Body of pancreas (tissue), 4 donors: ENCODE data around the gene CYP2U1. TPM values are rescaled to one million over a fixed set of nuclear protein-coding genes. Genes with fewer than 3 reads are reported as not detected.
"Not testable (repeated sequence)": the region's sequence is repeated elsewhere in the genome, so short reads cannot be mapped to it uniquely, and the experiment has no call there.

Source experiments
- ATAC-seq: fragments of 150-250 bp; one replicate; pipeline ENCODE4 v1.9.1; 2016
- DNase-seq, 4 donors: peaks; one replicate each; pipeline ENCODE4 v3.0.0-alpha.2; 2019
- H3K27ac ChIP-seq, 4 donors: fragments of 200-600 bp; sonication (generic); 1 replicate in 3 of 4; 2 replicates in 1 of 4; pipeline versions ENCODE4 v1.5.1 to v1.6.1; 2016 to 2019; ENCODE audit warnings: mild to moderate bottlenecking in 1 of 4, mixed read lengths in 1 of 4, moderate library complexity in 1 of 4
- H3K27me3 ChIP-seq, 2 donors: fragments of 200-600 bp; sonication (generic); one replicate each; pipeline ENCODE4 v1.6.0; 2016; ENCODE audit warnings: mild to moderate bottlenecking in 1 of 2
- H3K36me3 ChIP-seq, 2 donors: fragments of 200-600 bp; sonication (generic); replicated peaks in 1 of 2; 2 replicates each; pipeline ENCODE4 v1.5.1; 2016; ENCODE audit warnings: low read depth in 2 of 2; ENCODE audit not compliant: insufficient read depth in 1 of 2
- H3K4me1 ChIP-seq: fragments of 200-600 bp; sonication (generic); one replicate; pipeline ENCODE4 v1.6.0; 2016
- H3K4me3 ChIP-seq, 2 donors: fragments of 200-600 bp; sonication (generic); 1 replicate in 1 of 2; 2 replicates in 1 of 2; pipeline ENCODE4 v1.5.1; 2016 to 2019
- H3K9me3 ChIP-seq, 3 donors: fragments of 200-600 bp; sonication (generic); 1 replicate in 2 of 3; 2 replicates in 1 of 3; pipeline ENCODE4 v1.5.1; 2016
- POLR2A ChIP-seq, 3 donors: fragments of 450-650 bp; IDR thresholded peaks; one replicate each; pipeline ENCODE4 v1.6.1; 2016; ENCODE audit warnings: antibody characterized with exemption in 3 of 3, mild to moderate bottlenecking in 2 of 3
- WGBS, 2 donors: methylation state at CpG; one replicate each; pipeline ENCODE4 v1.1.5; 2017; 5-methylcytosine and 5-hydroxymethylcytosine counted together
- intact Hi-C: fragments of 100-400 bp; cut with DNase I; formaldehyde crosslinking; loops from one replicate; pipeline ENCODE4 v1.15.1; 2023
- total RNA-seq, 2 donors: library from RNA; depleted of rRNA; stranded (reverse); fragments of >200 nt; gene quantifications; one replicate each; pipeline ENCODE4 v1.1.0, GENCODE V29; 2016
- TF ChIP-seq, protein P1 (sequence below), 7 experiments: fragments of 450-650 bp in 4 of 7; fragments of 200-600 bp in 3 of 7; sonication (generic) in 3 of 7; IDR thresholded peaks; one replicate each; pipeline ENCODE4 v1.5.1; 2016 to 2019; ENCODE audit warnings: antibody characterized with exemption in 7 of 7

The CYP2U1 gene
- total RNA-seq, 2 donors from 2014 or later: 5.7 to 7.6 TPM

DNA sequence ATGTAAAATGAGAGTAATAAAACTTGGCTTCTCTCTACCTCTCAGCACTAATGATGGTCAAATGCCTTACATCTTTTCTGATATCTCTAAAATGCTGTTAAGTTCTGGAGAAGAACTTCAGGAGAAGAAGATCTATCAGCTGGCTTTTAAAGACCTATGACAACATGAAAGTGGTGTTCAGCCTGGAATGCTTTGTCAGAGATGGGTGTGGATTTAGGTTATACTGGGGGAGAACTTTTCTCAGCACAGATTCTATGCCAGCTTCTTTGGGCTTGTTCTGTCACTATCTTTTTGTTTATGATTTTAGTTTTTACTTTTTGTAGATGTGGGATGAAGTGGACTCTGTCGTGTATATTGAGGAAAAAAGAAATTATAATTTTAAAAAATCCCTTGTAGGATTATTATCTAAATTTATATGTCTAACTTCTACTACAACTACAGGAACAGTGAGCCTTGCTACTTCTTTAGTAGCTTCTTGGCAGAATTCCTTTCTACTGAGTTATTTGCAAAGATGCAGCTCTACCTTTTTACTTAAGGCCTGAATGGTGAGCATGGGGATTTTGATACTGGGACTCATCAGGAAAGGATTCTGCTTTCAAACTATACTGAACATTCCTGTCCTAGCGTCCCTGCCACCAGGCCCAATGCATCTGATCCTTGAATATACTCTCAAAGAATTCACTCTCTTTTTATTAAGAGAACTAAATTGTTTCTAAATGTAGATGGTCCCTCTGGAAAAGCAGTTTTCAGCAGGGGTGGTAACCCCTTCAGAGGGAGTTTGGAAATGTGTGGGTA lies 19.6 kb downstream of the CYP2U1 start:
- DNase-seq: no peak
- intact Hi-C loops: no loop called here
- H3K4me1 ChIP-seq: no peaks in the 10 kb centered on the region
- H3K27ac ChIP-seq: no peak overlapping the region
- H3K9me3 ChIP-seq: peaks cover 0 to 5% (median 0%) of the 10 kb centered on the region in 3 donors
- ATAC-seq: no peak
- no peaks in the 10 kb centered on the region for H3K27me3 ChIP-seq
- H3K4me3 ChIP-seq: no peak overlapping the region
- no peaks in the 10 kb centered on the region for H3K36me3 ChIP-seq
- TF ChIP-seq, protein P1, sequence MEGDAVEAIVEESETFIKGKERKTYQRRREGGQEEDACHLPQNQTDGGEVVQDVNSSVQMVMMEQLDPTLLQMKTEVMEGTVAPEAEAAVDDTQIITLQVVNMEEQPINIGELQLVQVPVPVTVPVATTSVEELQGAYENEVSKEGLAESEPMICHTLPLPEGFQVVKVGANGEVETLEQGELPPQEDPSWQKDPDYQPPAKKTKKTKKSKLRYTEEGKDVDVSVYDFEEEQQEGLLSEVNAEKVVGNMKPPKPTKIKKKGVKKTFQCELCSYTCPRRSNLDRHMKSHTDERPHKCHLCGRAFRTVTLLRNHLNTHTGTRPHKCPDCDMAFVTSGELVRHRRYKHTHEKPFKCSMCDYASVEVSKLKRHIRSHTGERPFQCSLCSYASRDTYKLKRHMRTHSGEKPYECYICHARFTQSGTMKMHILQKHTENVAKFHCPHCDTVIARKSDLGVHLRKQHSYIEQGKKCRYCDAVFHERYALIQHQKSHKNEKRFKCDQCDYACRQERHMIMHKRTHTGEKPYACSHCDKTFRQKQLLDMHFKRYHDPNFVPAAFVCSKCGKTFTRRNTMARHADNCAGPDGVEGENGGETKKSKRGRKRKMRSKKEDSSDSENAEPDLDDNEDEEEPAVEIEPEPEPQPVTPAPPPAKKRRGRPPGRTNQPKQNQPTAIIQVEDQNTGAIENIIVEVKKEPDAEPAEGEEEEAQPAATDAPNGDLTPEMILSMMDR (IDR thresholded peaks at IDR 0.05): no peak
- TF ChIP-seq POLR2A (IDR thresholded peaks at IDR 0.05): no peak
- 81 to 96% methylated on average over 2 of the region's 2 CpGs for WGBS, 2 donors

GRCh38 chr4:107951551-107951950 lies 20.2 kb downstream of the CYP2U1 start:
- DNase-seq (no peak), ATAC-seq (no peak)
- Histone ChIP-seq H3K9me3 (peaks cover 0 to 6% (median 0%) of the 10 kb centered on the region in 3 donors), H3K27ac (no peak overlapping the region), H3K4me3 (no peak overlapping the region), H3K27me3 (no peaks in the 10 kb centered on the region), H3K36me3 (no peaks in the 10 kb centered on the region), H3K4me1 (no peaks in the 10 kb centered on the region)
- TF ChIP-seq, protein P1 (IDR thresholded peaks at IDR 0.05): no peak
- TF ChIP-seq POLR2A (IDR thresholded peaks at IDR 0.05): no peak
- intact Hi-C loops: no loop called here

DNA sequence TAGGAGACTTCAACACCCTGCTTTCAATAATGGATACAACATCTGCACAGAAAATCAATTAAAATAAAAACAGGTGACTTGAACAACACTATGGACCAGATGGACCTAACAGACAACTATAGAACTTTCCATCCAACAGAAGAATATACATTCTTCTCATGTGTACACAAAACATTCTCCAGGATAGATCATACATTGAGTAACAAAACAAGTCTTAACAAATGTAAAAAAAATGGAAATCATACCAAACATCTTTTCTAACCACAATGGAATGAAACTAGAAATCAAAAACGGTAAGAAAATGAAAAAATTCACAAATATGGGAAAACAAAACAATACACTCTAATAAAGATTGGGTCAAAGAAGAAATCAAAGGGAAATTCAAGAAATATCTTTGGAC lies 24.7 kb downstream of the CYP2U1 start:
- Histone ChIP-seq H3K4me1 (no peaks in the 10 kb centered on the region), H3K9me3 (peaks cover 0 to 15% (median 0%) of the 10 kb centered on the region in 3 donors), H3K27ac (no peak overlapping the region), H3K27me3 (no peaks in the 10 kb centered on the region), H3K4me3 (no peak overlapping the region), H3K36me3 (no peaks in the 10 kb centered on the region)
- DNase-seq (no peak), ATAC-seq (no peak)
- TF ChIP-seq POLR2A (IDR thresholded peaks at IDR 0.05): no peak
- TF ChIP-seq, protein P1 (IDR thresholded peaks at IDR 0.05): no peak
- intact Hi-C loops: no loop called here
- 48 to 78% methylated on average over 1 of the region's 1 CpG for WGBS, 2 donors

DNA sequence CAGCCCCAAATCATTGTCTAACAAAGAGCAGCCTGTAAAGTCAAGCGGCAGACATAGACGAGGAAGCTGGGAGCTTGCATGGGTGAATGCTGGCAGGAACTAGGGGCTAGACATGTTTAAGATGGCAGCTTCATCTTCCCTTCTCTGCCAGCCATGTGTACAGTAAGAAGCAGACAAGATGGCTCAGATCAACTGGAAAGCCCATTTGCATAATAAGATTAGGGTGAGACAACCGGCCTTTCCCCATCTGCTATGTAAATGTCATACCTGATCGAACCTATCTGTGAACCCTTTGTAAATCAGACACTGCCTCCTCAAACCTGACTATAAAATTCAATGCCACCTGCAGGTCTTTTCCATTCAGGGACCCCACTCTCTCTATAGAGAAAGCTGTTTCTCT lies 35.6 kb downstream of the CYP2U1 start:
- Histone ChIP-seq H3K4me3 (no peak overlapping the region), H3K36me3 (no peaks in the 10 kb centered on the region), H3K4me1 (no peaks in the 10 kb centered on the region), H3K27ac (no peak overlapping the region), H3K9me3 (no peaks in the 10 kb centered on the region), H3K27me3 (no peaks in the 10 kb centered on the region)
- DNase-seq: no peak
- intact Hi-C loops: no loop called here
- no peak for TF ChIP-seq POLR2A (IDR thresholded peaks at IDR 0.05)
- TF ChIP-seq, protein P1 (IDR thresholded peaks at IDR 0.05): no peak
- WGBS, 2 donors: 60 to 66% methylated on average over 4 of the region's 4 CpGs
- ATAC-seq: no peak

DNA sequence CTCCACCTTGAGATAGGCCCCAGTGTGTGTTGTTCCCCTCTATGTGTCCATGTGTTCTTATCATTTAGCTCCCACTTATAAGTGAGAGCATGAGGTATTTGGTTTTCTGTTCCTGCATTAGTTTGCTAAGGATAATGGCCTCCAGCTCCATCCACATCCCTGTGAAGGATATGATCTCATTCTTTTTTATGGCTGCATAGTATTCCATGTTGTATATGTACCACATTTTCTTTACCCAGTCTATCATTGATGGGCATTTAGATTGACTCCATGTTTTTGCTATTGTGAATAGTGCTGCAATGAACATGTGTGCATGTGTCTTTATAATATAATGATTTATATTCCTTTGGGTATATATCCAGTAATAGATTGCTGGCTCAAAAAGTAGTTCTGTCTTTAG lies 36.2 kb downstream of the CYP2U1 start:
- intact Hi-C loops, H3K4me1 ChIP-seq, H3K36me3 ChIP-seq, H3K9me3 ChIP-seq, H3K27me3 ChIP-seq, DNase-seq, H3K27ac ChIP-seq, ATAC-seq, H3K4me3 ChIP-seq: not testable (repeated sequence)

- 86 to 97% methylated on average over 1 of the region's 1 CpG for WGBS, 2 donors
- intact Hi-C loops, ATAC-seq: not testable (repeated sequence)
Measured at GRCh38 chr4:107967921-107968320, 36.6 kb downstream of the CYP2U1 start.

More at GRCh38 chr4:107967921-107968320, 36.6 kb downstream of the CYP2U1 start:
- H3K4me1 ChIP-seq, H3K4me3 ChIP-seq, H3K27me3 ChIP-seq, H3K27ac ChIP-seq, DNase-seq, H3K9me3 ChIP-seq, H3K36me3 ChIP-seq: not testable (repeated sequence)
